Bronchial epithelial cell (primary cell): Measurements from ENCODE around the gene CAMK2G. TPM values are rescaled to one million over a fixed set of nuclear protein-coding genes. Genes with fewer than 3 reads are reported as not detected.

Experiments
- DNase-seq: peaks from one replicate; pipeline ENCODE4 v3.0.0-alpha.2; 2010; ENCODE audit warnings: low read depth
- FAIRE-seq: peaks from 2 replicates; lab custom pipeline; 2011; peaks lifted over from hg19 to GRCh38; lab: Jason Lieb, UNC
- H3K27me3 ChIP-seq: 2 replicates; pipeline ENCODE4 v1.5.1; 2011; ENCODE audit warnings: low read length; ENCODE audit not compliant: control insufficient read depth, insufficient read depth
- H3K36me3 ChIP-seq: 2 replicates; pipeline ENCODE4 v1.5.1; 2011; ENCODE audit warnings: low read length; ENCODE audit not compliant: control insufficient read depth, insufficient read depth
- H3K4me3 ChIP-seq: 2 replicates; pipeline ENCODE4 v1.5.1; 2011; ENCODE audit warnings: mild to moderate bottlenecking, low read depth, low read length, control low read depth
- total RNA-seq: library from RNA; depleted of rRNA; stranded (reverse); fragments of >200 nt; gene quantifications from 2 replicates; pipeline ENCODE4 v1.2.1, GENCODE V29; 2014
- TF ChIP-seq, protein P1 (sequence below): IDR thresholded peaks from 2 replicates; pipeline ENCODE4 v1.5.1; 2011; ENCODE audit warnings: mild to moderate bottlenecking, moderate library complexity, low read length, control low read depth, inconsistent platforms; ENCODE audit not compliant: insufficient read depth, severe bottlenecking

Gene CAMK2G
- total RNA-seq, 1 donor from 2014 or later: 13.4 TPM

DNA sequence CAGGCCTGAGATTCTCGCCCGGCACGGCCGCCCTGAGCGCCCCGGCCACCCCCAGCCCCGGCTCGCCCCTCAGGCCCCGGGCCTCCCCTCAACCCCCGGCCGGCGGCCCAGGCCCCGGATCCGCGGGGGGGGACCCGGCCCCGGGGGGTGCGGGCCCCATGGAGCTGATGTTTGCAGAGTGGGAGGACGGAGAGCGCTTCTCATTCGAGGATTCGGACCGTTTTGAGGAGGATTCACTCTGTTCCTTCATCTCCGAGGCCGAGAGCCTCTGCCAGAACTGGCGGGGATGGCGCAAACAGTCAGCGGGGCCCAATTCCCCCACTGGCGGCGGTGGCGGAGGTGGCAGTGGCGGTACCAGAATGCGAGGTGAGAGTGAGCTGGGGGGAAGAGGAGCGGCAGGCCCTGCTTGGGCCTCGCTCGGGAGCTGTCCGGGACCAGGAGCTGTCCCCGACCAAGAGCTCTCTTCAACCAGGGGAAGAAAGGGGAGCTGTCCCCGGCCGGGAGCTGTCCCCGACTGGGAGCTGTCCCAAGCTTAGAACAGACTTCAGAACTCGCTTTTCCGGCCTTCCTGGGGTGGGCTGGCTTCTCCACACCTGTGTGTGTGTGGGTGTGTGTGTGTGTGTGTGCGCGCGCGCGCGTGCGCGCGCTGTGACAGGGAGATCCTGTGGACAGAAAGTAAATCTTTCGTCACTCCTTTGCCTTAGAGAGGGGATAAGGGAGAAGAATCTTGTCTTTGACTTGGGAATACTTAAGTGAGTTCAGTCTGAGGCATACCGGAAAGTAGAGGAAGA lies 88.4 kb downstream of the CAMK2G start:
- Histone ChIP-seq H3K36me3 (peaks cover 15% of the 10 kb centered on the region), H3K4me3 (peak overlapping the region; percentile 91), H3K27me3 (no peaks in the 10 kb centered on the region)
- peak; percentile 50 for DNase-seq
- FAIRE-seq: no peak
- TF ChIP-seq, protein P1, sequence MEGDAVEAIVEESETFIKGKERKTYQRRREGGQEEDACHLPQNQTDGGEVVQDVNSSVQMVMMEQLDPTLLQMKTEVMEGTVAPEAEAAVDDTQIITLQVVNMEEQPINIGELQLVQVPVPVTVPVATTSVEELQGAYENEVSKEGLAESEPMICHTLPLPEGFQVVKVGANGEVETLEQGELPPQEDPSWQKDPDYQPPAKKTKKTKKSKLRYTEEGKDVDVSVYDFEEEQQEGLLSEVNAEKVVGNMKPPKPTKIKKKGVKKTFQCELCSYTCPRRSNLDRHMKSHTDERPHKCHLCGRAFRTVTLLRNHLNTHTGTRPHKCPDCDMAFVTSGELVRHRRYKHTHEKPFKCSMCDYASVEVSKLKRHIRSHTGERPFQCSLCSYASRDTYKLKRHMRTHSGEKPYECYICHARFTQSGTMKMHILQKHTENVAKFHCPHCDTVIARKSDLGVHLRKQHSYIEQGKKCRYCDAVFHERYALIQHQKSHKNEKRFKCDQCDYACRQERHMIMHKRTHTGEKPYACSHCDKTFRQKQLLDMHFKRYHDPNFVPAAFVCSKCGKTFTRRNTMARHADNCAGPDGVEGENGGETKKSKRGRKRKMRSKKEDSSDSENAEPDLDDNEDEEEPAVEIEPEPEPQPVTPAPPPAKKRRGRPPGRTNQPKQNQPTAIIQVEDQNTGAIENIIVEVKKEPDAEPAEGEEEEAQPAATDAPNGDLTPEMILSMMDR: no peak

DNA sequence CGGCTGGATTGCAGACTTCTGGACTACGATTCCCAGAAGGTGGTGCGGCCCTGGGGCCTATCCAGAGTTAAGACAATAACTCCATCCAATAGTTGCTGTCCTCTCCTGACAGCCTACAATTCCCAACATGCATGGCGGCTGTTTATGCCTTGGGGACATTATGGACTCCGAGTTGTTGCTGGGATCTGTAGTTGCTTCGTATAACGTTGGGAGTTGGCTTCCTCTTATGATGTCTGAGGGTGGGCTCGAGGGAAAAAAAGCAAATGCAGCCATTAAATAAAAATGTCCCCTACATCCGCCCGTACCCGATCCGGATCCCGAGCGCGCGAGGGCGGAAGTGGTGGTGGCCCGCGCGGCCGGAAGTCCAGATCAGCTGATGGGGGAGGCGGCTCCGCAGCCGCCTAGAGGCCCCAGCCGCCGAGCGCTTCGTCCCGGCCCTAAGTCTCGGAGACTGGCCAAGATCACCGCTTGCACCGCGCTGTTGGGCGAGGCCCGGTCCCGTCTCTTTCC lies 89.1 kb downstream of the CAMK2G start, which contains the start of gene ZSWIM8:
ZSWIM8 (plus strand) TSS at position 396 of the 510 bp plus-strand sequence. CDS start 273 bp downstream, outside the sequence.
- H3K4me3 ChIP-seq: peak within 1 kb of the TSS; percentile 91
- DNase-seq: peak; percentile 91
- no peaks in the 10 kb centered on the region for H3K27me3 ChIP-seq
- TF ChIP-seq, protein P1: peak; percentile 7
- H3K36me3 ChIP-seq: peaks cover 15% of the 10 kb centered on the region
- no peak for FAIRE-seq

DNA sequence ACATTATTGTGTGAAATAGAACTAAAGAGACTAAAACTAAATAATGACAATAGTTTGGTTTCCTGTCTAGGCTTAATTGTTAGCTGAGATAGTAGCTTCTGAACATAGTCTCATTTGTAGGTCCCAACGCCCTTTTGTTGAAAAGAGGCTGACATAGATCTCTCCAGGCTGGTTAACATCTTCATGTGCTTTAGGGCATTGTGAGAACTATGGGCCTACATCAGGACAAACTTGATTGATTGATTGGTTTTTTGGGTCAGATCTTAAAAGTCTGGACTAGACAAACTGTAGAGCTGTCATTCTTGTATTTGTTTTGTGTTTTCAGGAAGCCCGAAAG lies 91.6 kb downstream of the CAMK2G start:
- no peak for DNase-seq
- TF ChIP-seq, protein P1: no peak
- no peaks in the 10 kb centered on the region for H3K27me3 ChIP-seq
- no peak for FAIRE-seq
- peaks cover 3% of the 10 kb centered on the region for H3K36me3 ChIP-seq
- peak overlapping the region; percentile 82 for H3K4me3 ChIP-seq

DNA sequence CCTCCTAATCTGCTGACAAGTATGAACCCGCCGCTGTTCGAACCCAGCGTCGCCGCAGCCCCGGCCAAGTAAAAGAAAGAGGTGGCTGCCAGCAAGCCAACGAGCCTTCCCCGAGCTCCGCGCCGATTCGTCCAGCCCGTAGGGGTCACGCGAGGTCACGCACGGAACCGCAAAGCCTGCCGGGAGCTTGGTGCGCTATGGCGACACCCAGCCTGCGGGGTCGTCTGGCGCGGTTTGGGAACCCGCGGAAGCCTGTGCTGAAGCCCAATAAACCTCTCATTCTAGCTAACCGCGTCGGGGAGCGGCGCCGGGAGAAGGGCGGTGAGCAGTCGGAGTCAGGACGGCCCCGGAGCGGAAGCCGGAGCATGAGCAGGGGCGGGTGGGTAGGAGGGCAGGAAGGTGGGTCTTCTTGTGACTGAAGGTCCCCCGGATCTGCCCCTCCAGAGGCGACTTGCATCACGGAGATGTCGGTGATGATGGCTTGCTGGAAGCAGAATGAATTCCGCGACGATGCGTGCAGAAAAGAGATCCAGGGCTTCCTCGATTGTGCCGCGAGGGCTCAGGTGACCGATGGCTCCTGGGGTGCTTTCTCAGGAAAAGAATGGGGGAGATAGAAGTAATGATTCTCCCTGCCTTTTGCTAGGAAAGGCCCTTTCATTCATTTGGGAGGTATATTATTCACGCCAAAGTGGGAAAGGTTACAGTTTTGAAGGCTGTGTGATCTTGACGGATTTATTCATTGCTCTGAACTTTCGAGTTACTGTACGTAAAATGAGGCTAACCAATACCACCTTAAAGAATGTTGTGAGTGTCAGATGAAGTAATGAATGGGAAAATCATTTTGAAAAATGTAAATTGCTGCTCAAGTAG lies 92.2 kb downstream of the CAMK2G start, which contains the start of gene CHCHD1:
CHCHD1 (plus strand) TSS at position 170 of the 870 bp plus-strand sequence; CDS start at position 198, 28 bp downstream.
- Histone ChIP-seq H3K4me3 (peak within 1 kb of the TSS; percentile 82), H3K36me3 (peaks cover 4% of the 10 kb centered on the region), H3K27me3 (no peaks in the 10 kb centered on the region)
- DNase-seq (peak; percentile 75), FAIRE-seq (no peak)
- TF ChIP-seq, protein P1: no peak

DNA sequence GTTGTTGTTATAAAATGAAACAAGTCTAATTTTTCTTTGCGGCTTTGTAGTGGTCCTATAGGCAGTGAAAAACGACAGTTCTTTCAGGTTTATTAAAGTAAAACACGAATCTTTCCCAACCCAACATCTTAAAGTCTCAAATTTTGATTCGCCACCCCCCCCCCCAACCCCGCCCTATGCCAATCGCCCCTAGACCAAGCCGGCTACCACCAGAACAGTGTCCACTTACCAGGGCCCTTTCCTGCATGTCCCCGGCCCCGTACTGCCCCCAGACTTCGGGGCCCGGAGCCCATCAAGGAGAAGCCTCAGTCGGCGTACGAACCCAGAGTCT lies 92.8 kb downstream of the CAMK2G start:
- TF ChIP-seq, protein P1: no peak
- FAIRE-seq: no peak
- peaks cover 5% of the 10 kb centered on the region for H3K36me3 ChIP-seq
- no peak for DNase-seq
- H3K4me3 ChIP-seq: peak overlapping the region; percentile 82
- H3K27me3 ChIP-seq: no peaks in the 10 kb centered on the region
